D721Med (cell line): Measurements from ENCODE around the gene ST6GALNAC2.

Experiments
- DNase-seq: peaks from one replicate; pipeline ENCODE4 v3.0.0; 2011; ENCODE audit warnings: low spot score; ENCODE audit not compliant: insufficient read length
- FAIRE-seq: peaks from 2 replicates; lab custom pipeline; 2011; peaks lifted over from hg19 to GRCh38; lab: Jason Lieb, UNC
- TF ChIP-seq, protein P1 (sequence below): IDR thresholded peaks from 2 replicates; pipeline ENCODE4 v1.5.1; 2012; ENCODE audit warnings: mild to moderate bottlenecking, control low read depth; ENCODE audit not compliant: insufficient read depth; ENCODE audit errors: missing control alignments

The ST6GALNAC2 gene

DNA sequence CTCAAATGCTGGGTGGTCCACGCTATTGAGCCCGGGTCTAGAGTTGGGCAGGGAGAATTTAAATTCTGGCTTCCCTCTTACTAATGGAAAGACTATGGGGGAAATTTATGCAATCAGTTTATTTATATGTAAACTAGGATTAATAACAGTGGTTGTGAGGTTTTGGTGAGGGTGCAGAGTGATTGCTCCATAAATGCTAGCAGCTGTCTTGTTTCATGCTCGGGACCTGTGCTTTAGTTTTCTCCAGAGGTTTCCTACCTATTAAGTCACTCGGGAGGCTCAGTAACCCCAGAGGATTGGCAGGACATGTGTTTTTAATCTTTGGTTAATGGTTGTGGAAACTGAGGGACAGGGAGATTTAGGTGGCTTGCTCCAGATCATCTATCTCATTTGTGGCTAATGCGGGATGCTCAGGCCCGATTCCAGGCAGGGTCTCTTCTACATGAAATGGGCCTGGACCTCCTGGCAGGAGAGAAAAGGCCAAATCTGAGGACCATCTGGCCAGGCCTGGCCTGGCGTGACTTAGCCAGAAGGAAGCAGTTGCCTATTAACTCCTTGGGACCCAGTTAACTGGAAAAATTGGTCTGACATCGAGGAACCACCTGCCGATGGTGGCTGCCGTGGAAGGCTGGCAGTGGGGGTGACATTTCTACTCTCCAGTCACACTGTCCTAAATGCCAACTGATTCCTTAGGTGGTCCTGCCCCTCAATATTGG is 43.8 kb downstream of the ST6GALNAC2 start:
- FAIRE-seq = no peak
- DNase-seq = no peak
- TF ChIP-seq, protein P1, sequence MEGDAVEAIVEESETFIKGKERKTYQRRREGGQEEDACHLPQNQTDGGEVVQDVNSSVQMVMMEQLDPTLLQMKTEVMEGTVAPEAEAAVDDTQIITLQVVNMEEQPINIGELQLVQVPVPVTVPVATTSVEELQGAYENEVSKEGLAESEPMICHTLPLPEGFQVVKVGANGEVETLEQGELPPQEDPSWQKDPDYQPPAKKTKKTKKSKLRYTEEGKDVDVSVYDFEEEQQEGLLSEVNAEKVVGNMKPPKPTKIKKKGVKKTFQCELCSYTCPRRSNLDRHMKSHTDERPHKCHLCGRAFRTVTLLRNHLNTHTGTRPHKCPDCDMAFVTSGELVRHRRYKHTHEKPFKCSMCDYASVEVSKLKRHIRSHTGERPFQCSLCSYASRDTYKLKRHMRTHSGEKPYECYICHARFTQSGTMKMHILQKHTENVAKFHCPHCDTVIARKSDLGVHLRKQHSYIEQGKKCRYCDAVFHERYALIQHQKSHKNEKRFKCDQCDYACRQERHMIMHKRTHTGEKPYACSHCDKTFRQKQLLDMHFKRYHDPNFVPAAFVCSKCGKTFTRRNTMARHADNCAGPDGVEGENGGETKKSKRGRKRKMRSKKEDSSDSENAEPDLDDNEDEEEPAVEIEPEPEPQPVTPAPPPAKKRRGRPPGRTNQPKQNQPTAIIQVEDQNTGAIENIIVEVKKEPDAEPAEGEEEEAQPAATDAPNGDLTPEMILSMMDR = no peak

- DNase-seq (peak; percentile 95), FAIRE-seq (peak; percentile 82)
- TF ChIP-seq, protein P1 = no peak
Observed at GRCh38 chr17:76540381-76541300, 45.0 kb downstream of the ST6GALNAC2 start.

DNA sequence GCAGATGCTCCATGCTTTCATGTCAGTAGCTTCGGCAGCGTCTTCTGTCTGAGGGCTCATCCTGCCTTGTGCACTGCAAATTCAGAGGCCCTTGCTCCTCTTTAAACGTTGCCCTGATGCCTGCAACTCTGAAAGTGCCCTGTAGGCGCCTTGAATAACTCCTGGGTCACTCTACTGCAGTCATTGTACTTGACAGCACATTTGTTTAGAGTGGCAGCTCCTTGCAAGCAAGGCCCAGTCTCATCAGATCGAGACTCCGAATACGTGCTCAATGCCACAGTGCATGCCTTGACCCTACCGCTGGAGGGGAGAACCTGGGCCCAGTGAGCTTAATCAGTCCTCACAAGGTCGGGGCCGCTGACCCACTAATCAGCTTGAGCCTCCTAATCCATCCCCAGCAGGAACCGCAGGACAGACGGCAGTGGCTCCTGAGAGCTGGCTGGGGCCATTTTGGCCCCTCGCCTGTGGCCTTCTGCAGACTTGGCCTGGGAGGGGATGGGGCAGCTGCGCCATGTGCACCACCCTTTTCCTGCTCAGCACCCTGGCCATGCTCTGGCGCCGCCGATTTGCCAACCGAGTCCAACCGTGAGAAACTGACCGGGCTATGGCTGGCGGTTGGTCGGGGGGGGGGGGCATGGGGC is 45.9 kb downstream of the ST6GALNAC2 start, which contains the start of gene PRCD:
Gene PRCD, plus strand, starts transcription at position 414 of the 641 bp plus-strand sequence. Its CDS starts 98 bp downstream, at position 512.
- DNase-seq (peak; percentile 60), FAIRE-seq (no peak)
- TF ChIP-seq, protein P1 = no peak

- FAIRE-seq (no peak), DNase-seq (peak; percentile 23)
- TF ChIP-seq, protein P1 = no peak
Observed at GRCh38 chr17:76538941-76539570, 46.6 kb downstream of the ST6GALNAC2 start.

- TF ChIP-seq, protein P1 = no peak
- DNase-seq = peak; percentile 21
- FAIRE-seq = no peak
Observed at GRCh38 chr17:76538281-76538931, 47.3 kb downstream of the ST6GALNAC2 start.

DNA sequence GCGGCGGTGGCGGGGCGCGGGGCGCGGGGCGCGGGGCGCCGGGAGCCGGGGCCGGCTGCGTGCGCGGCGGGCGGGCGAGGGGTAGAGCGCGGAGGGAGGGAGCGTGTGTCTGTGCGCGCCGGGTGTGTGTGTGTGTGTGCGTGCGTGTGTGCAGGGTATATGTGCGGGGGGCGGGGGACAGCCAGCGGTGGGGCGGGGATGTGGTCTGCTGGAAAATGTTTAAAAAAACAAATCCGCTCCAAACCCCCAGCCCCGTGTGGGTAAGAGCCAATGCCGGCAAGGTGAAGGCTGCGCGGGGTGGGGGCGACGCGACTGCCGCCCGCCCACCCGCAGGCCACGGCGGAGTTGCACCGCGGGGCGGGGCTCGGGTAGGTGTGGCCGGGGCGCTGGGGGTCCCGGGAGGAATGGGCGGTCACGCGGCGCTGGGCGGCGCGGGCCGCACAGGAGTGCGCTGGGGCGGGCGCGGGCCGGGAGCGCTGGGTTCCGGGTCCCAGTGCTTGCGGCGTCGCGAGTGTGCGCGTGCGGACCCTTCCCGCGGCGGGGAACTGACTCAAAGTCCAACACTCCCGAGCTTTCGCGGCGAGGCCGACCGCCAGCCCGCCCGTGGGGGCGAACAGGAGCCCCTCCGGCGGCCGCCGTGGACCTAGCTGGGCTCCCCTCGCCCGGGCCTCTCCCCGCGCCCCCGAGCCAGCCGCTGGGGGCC is 47.9 kb downstream of the ST6GALNAC2 start, which contains the start of gene CYGB:
Gene CYGB, minus strand, starts transcription at position 132 of the 703 bp plus-strand sequence. CDS start 167 bp downstream, outside the sequence.
- TF ChIP-seq, protein P1 = no peak
- peak; percentile 6 for DNase-seq
- FAIRE-seq = no peak
